DOHH2 (cell line): ENCODE data around the gene CEMIP2.

Experiments
- CTCF ChIP-seq: fragments of 200-600 bp; sonication (generic); IDR thresholded peaks from one replicate; pipeline ENCODE4 v1.5.1; 2014; ENCODE audit warnings: antibody characterized with exemption, mild to moderate bottlenecking, low read depth, low read length; ENCODE audit not compliant: poor library complexity, severe bottlenecking
- EZH2phosphoT487 ChIP-seq: fragments of 200-600 bp; sonication (generic); IDR thresholded peaks from 2 replicates; pipeline ENCODE4 v1.6.1; 2017; ENCODE audit warnings: borderline replicate concordance, mild to moderate bottlenecking, antibody characterized with exemption, low read length, moderate library complexity, mixed read lengths

GRCh38 chr9:71684566-71684965 is 83.7 kb downstream of the CEMIP2 start:
- no peak for TF ChIP-seq CTCF
- no peak for TF ChIP-seq EZH2phosphoT487
